Measurements from ENCODE around the gene SOX10.
A peak's percentile ranks its signal among the peaks of the same experiment; 100 is the strongest.

The SOX10 gene

GRCh38 chr22:38016182-38017151, 32.1 kb upstream of the SOX10 start:
- no peak for DNase-seq (ENCODE audit: low read depth)

- DNase-seq (ENCODE audit: low read depth), result no peak
Measured at GRCh38 chr22:38014083-38014482, 29.7 kb upstream of the SOX10 start.

DNA sequence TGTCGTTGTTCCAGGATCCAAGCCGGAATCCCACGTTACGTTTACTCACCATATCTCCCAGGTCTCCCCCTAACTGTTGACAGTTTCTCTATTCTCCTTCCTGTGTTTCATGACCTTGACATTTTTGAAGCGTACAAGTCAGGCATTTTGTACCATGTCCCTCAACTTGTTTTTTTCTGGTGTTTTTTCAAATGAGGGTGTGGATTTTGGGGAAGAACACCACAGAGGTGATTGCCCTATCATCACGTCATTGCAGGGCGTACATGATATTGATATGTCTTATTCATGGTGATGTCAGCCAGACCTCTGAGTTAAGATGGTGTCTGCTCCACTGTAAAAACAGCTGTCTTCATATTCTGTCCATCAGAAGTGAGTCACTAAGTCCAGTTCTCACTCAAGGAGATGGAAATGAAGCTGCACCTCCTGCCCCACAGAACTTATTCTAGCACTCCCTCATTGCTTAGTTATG, 28.3 kb upstream of the SOX10 start:
- DNase-seq (ENCODE audit: low read depth), result no peak

DNA sequence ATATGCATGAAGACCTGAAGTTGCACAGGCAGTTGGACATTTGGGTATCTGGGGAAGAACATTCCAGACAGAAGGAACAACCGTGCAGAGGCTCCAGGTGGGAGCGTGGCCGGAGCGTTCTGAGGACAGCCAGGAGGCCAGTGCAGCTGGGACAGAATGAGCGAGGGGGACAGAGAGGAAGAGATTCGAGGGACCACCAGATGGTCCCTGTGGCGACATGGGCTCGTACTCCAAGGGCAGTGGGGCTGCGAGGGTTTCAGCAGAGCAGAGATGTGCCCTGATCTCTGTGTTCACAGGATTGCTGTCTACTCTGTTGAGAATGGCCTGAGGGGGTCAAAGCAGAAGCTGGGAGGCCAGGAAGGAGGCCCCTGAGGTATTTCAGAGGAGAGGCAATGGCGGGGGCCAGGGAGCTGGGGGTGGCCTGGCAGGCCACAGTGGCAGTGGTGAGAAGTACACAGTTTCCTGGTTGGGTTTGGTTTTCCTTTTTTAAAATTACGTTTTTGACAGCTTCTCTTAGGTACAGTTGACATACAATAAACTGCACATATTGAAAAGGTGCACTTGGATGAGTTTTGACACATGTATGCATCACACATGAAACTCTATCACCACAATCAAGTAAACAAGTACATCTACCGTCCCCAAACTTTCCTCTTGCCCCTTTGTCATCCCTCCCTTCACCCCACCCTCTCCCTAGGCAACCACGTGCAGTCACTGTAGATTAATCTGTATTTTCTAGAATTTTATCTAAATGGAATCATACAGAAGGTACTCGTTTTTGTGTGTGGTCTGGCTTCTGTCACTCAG, 24.8 kb upstream of the SOX10 start:
- no peak for DNase-seq (ENCODE audit: low read depth)

DNA sequence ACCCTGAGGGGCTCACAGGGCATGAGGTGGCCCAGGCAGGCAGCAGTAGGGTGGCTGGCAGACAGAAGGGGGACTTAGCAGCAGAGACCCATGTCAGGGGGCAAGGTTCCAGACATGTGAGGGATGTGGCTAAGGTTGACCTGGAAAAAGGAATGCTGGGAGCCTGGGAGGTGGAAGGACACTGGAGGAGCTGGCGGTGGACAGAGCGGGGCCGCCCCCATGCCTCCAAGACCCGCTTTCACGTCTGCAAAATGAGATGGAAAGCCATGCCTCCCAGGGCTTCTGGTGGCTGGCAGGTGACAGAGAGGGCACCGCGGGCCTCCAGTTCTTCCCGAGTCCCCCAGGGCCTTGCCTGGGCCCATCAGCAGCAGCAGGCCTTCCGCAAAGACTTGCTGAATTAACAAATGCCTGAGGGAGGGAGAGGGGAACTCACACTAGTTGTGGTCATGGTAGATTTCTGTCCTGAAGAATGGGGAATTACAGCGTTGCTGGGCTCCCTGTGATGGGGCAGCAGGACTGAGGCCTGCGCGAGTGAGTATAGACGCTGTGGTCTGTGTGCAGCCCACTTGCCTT, 23.1 kb upstream of the SOX10 start:
- no peak for DNase-seq (ENCODE audit: low read depth)

- DNase-seq (ENCODE audit: low read depth), result no peak
Measured at GRCh38 chr22:38006906-38007305, 22.6 kb upstream of the SOX10 start.

DNA sequence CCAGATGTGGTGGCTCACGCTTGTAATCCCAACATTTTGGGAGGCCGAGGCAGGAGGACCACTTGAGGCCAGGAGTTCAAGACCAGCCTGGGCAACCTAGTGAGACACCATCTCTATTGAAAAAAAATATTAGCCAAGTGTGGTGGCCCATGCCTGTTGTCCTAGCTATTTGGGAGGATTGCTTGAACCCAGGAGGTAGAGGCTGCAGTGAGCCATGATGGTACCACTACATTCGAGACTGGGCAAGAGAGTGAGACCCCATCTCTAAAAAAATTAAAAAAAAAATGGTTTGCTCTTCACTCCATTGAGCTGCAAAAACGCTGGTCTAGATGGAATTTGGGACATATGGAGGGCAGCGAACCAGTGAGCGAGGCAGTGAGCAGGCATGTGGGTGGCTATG, 21.6 kb upstream of the SOX10 start:
- no peak for DNase-seq (ENCODE audit: low read depth)

GRCh38 chr22:37999640-38000272, 15.4 kb upstream of the SOX10 start:
- no peak for DNase-seq (ENCODE audit: low read depth)

GRCh38 chr22:37999236-37999635, 14.9 kb upstream of the SOX10 start:
- DNase-seq (ENCODE audit: low read depth), result no peak

GRCh38 chr22:37998543-37998942, 14.2 kb upstream of the SOX10 start:
- no peak for DNase-seq (ENCODE audit: low read depth)

GRCh38 chr22:37996515-37997246, 12.3 kb upstream of the SOX10 start:
- DNase-seq (ENCODE audit: low read depth), result no peak

DNA sequence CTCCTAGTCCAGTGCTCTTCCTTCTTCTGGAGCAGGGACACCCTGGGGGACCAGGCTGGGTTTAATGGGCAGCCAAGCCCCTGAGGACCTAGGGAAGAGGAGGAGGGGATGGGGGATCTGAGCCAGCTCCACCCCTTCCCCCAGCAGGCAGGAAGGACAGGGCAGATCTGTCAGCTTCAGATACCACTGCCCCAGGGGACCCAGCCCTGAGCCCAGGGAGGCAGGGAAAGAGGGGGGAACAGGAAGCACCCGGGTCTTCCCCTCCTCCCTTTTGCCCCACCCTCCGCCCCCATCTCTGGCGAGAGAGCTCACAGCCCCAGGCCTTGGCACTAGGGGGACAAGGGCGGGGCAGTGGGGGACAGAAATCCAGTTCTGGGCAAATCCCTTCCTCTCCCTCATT, 11.7 kb upstream of the SOX10 start:
- no peak for DNase-seq (ENCODE audit: low read depth)

DNA sequence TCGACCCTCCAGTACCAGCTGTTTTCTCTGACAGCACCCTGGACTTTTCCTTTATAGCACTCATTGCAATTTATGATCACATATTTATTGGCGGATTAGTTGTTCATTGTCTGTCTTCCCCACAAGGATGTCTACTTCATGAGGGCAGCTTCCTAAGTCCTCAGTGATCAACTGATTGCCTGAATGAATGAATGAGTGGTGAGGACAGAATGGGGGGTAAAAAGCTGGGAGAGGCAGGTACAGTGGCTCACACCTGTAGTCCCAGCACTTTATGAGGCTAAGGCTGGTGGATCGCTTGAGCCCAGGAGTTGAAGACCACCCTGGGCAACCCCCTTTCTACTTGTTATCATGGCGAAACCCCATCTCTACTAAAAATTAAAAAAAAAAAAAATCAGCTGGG, 11.1 kb upstream of the SOX10 start:
- DNase-seq (ENCODE audit: low read depth), result no peak

DNA sequence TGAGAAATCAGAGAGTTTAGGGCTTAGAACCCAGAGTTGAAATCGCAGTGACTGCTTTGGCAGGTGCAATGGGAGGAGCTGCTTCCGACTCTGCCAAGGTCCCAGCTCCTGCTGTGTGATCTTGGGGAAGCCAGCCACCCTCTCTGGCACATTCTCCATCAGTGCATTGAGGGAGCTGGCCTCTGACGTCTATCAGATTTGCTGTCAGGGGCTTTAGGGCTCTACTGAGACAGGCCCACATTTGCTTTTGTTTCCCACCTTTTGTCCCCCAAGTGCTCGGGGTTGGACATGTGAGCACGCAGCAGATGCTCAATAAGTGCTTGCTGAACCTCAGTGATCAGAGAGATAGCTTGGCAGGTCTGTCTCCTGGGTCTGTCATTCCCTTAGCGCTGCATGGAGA, 10.6 kb upstream of the SOX10 start:
- no peak for DNase-seq (ENCODE audit: low read depth)

DNA sequence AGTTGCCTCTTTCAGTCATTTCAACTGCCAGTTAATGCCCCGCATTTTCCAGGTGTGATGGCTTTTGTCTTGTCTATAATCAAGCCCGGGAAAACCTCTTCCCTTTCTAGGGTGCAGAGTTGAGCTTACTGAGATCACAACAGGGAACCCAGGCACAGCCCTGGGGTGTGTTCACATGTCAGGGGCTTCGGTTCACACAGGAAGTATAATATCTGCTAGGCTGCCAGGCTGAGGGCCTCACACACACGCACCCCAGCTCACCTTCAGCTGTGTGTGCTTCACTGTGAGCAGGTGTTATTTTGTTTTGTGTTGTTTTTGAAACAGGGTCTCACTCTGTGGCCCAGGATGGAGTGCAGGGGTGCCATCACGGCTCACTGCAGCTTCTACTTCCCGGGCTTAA, 9.7 kb upstream of the SOX10 start:
- DNase-seq (ENCODE audit: low read depth), result peak; percentile 18

- no peak for DNase-seq (ENCODE audit: low read depth)
Measured at GRCh38 chr22:37991731-37992442, 7.5 kb upstream of the SOX10 start.

GRCh38 chr22:37990862-37991261, 6.5 kb upstream of the SOX10 start:
- no peak for DNase-seq (ENCODE audit: low read depth)

DNA sequence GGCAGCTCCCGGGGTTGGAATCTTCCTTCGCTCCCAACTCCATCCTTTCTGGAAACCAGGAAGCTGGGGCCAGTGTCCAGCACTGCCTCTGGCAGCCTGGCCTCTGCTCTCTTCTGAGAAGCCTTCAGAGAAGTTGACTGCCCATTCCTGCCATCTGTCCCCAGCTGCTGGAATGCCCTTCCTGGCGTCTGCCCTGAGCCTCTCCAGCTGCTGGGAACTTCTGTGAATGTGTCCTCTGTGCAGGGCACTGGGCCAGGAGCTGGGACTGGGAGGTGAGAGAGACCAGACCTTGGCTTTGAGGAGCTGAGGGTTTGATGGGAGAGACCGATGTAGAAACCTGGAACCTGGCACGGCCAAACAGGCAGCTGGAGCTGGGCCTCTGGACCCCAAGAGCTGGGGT, 5.9 kb upstream of the SOX10 start:
- DNase-seq (ENCODE audit: low read depth), result no peak

- DNase-seq (ENCODE audit: low read depth), result no peak
Measured at GRCh38 chr22:37989146-37990045, 5.0 kb upstream of the SOX10 start.

- DNase-seq (ENCODE audit: low read depth), result no peak
Measured at GRCh38 chr22:37986371-37986770, 2.0 kb upstream of the SOX10 start.
